T-helper 2 cell (primary cell): Measurements from ENCODE around the gene IFNL4.
"Not testable (repeated sequence)": the region's sequence is repeated elsewhere in the genome, so short reads cannot be mapped to it uniquely, and the experiment has no call there.

Experiments used
- DNase-seq, 5 experiments: peaks; one replicate each; pipeline versions ENCODE4 v3.0.0 to v3.0.0-alpha.2; 2012 to 2022

Gene IFNL4

DNA sequence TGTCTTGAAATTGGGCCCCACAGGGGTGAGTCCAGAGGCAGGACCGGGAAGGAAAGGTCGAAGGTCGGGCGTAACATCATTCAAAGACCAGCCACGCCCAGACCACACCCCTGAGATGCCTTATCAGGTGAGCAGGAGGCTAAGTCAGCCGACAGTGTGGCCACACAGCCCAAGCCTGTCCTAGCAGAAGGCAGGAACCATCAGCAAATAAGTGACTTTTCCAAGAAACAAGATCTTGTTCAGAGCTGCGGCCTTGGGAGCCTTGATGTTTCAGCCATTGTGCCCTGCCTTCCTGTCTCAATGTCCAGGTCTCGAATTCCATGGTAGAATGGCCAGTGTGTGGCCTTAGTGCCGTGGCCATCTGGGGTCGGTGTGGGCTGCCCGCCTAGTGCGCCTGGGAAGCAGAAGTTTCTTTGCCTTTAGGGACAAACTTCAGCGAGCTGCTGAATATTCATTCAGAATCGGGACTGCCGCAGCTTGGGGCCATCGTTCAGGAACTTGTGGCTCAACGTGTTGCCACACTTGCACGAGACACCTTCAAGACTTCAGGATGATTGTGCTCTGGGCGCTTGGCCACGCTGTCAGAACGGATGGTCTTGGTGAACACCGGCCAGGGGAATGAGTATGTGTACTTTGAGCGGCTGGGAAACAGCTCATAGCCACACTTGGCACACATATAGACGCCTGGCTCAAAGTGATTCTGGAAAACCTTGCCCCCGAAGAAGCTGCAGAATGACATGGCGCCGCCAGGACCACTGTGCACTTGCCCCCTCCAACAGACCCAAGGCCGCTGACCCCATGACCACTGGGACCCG lies 6.1 kb upstream of the IFNL4 start:
- DNase-seq, result no peak

DNA sequence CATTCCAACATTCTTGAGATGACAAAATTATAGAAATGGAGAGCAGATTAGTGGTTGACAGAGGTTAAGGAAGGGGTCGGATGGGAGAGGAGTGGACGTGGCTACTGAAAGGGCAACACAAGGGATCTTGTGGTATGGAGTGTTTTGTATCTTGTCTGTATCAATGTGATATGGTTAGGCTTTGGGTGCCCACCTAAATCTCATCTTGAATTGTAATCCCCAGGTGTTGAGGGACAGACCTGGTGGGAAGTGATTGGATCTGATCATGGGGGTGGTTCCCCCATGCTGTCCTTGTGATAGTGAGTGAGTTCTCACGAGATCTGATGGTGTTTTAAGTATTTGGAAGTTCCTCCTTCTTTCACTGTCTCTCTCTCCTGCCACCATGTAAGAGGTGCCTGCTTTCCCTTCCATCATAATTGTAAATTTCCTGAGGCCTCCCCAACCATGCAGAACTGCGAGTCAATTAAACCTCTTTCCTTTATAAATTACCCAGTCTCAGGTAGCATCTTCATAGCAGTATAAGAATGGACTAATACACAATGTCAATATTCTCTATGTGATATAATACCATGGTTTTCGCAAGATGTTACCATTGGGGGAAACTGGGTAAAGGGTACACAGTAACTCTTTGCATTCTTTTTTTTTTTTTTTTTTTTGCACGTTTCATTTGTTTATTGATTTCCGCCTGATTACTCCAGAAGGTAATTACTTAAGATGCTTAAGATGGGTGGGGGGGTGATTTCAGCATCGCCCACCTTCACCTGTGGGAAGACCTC lies 4.9 kb upstream of the IFNL4 start:
- no peak for DNase-seq

DNA sequence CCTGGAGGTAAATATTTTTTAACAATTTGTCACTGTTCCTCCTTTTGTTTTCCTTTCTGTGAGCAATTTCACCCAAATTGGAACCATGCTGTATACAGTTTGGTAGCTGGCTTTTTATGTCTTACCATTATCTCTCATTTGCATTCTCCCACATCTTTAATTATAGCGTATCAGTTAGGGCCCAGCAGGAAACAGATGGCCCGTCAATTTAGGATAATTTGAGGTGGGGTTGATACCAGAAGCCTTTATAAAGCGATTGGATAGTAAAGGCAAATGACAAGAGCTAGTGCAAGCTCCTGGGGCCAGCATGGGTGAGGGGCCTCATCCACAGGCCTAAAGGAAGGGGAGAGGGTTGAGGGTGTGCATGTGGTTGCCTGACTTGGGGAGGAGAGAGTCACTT lies 3.8 kb upstream of the IFNL4 start:
- no peak for DNase-seq

DNA sequence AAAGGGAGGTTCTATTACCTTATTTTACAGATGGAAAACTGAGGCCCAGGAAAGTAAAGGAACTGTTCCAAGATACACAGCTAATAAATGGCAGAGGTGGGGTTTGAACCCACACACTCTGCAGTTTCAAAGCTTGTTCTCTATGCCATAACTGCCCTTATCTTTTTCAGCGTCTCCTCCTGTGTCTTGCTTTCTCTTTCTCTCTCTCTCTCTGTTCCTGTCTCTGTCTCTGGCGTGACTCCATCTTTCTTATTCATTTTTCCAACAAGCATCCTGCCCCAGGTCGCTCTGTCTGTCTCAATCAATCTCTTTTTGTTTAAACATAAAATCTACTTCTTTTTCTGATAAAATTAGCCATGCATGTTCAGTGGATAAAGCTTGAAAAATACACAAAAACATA lies 3.2 kb upstream of the IFNL4 start:
- no peak for DNase-seq

DNA sequence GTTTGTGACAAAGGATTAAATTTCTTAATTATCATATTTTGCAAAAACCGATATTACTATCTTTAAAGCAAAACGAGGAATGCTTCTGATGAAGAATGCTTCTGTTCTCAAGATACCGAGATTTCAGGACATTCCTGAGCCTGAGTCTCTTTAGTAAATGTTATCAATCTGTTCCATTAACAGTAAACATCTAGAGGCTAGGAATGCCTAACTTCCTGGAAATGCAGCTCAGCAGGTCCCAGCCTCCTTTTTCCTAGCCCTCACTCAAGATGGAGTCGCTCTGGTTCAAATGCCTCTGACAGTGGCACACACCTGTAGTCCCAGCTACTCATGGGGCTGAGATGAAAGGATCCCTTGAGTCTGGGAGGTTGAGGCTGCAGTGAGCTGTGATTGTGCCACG lies 2.4 kb upstream of the IFNL4 start:
- DNase-seq, result no peak

DNA sequence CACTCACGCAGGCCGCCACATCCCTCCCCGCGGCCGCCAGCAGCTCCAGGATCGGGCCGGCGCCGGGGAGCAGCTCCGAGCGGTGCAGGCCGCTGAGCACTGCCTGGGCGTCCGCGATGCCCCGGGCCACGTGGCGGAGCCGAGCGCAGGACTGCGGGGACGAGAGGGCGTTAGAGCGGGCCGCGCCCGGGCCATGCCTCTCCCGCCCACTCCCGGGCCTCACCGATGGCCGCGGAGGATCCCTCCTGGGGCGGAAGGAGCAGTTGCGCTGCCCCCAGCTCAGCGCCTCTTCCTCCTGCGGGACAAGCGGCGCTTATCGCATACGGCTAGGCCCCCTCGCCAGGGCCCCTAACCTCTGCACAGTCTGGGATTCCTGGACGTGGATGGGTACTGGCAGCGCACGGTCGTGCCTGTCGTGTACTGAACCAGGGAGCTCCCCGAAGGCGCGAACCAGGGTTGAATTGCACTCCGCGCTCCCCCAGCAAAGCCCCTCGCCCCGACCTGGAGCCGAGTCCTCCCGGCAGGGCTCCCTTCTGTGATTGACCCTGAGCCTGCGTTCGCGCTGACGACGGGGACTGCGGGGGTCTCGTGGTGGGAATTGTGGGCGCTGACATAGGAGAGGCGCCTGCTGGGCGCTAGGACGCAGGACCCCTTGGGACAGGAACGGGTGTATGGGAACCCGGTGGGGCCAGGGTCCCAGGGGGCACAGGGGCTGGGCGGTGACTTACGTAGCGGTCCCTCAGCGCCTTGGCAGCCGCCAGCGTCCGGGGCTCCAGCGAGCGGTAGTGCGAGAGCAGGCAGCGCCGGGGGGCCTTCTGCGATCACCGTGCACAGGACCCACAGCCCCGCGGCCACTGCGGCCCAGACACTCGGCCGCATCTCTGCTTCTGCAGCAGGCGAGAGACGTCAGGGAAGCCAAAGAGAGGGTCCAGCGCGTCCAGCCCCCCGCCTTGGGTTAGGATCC lies 673 bp downstream of the IFNL4 start:
- DNase-seq, result no peak

DNA sequence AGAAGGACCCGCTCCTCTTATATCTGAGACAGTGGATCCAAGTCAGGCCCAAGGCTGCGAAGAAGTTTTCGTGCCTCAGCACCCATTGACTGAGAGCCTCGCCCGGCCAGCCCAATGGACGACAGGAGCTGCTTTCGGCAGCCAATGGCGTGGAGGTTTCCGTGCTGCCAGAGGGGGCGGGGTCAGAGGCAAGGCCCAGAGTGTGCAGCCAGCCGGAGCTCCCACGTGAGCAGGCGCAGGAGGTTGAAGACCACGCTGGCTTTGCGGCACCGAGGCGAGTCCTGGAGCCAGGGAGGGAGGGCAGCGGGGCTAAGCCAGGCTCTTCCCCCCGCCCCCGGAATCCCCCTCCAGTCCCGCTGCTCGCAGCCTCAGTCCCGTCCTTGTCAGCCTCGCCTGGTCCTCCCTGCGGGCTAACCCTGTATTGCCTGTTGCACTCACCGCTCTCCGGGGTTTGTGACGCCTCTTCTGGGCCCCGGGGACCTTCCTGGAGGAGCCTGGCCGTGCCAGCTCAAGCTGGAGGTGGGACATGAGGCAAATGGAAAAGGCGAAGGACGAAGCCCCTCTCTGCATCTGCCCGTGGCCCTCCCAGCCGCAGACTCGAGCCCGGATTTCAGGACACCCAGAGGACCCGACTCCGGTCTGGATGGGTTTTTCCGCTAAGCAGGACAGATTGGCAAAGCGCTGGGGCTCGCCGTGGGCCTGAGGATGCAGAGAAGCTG lies 1.5 kb downstream of the IFNL4 start:
- peak in 2 of 5 experiments; percentile 15 to 26 for DNase-seq

DNA sequence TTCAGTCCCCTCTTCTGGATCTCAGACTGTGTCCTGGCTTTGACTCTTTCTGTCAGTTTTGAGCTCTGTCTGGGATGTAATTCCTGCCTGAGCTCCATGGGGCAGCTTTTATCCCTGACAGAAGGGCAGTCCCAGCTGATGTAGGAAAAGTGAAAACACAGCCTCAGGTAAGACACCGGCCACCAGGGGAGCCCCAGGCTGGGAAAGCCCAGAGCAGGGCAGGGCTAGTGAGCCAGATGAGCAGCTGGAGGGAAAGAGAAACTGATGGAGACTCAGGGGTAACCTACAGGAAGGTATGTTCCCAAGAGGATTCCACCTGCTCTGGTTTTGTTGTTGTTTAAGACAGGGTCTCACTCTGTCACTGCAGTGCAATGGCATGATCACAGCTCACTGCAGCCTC lies 3.5 kb downstream of the IFNL4 start:
- not testable (repeated sequence) for DNase-seq

DNA sequence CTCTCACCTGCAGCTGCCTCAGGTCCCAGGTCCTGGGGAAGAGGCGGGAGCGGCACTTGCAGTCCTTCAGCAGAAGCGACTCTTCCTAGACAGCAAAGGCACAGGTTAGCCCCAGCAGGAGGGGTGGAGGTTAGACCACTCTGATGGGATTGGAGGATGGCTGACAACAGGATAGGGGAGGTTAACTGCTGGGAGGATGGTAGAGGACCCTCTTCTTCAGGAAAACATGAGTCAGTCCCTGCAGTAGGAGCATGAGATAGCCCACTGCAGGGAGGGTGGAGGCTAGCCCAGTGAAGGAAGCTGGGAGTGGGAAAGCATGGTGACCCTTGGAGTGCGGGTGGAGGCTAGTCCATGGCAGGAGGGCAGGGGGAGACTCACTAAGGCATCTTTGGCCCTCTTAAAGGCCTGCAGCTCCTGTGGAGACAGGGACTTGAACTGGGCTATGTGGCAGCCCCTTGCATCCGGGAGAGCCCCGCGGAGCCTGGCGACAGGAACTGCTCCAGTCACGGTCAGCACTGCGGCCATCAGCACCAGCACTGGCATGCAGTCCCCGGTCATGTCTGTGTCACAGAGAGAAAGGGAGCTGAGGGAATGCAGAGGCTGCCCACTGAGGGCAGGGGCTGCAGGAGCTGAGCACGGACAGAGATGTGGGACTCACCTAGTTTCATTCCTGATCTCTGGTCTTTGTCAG lies 4.1 kb downstream of the IFNL4 start, which contains the start of gene IFNL3:
Gene IFNL3, minus strand, starts transcription at position 597 of the 691 bp plus-strand sequence. Its CDS starts 39 bp downstream, at position 558.
- not testable (repeated sequence) for DNase-seq

DNA sequence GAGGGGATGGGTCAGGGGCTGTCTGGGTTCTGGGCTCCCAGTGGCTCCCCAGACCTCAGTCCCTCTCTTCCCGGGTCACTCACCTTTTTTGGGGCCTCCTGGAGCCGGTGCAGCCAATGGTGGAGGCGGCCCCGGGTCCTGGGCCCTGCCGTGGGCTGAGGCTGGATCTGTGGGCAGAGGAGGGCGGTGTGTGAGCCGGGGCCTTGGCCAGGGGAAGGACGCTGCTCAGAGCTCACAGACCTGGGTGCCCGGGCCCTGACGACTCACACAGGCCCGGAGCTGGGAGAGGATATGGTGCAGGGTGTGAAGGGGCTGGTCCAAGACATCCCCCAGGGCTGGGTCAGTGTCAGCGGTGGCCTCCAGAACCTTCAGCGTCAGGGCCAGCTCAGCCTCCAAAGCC lies 4.9 kb downstream of the IFNL4 start:
- not testable (repeated sequence) for DNase-seq

DNA sequence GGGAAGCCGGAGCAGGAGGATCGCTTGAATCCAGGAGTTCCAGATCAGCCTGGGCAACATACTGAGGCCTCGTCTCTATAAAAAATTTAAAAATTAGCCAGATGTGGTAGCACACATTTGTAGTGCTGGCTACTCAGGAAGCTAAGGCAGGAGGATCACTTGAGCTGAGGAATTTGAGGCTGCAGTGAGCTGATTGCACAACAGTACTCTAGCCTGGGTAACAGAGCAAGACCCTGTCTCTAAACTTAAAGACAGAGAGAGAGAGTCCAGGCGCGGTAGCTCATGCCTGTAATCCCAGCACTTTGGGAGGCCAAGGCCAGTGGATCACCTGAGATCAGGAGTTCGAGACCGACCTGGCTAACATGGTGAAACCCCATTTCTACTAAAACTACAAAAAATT lies 8.2 kb downstream of the IFNL4 start:
- DNase-seq, result no peak

DNA sequence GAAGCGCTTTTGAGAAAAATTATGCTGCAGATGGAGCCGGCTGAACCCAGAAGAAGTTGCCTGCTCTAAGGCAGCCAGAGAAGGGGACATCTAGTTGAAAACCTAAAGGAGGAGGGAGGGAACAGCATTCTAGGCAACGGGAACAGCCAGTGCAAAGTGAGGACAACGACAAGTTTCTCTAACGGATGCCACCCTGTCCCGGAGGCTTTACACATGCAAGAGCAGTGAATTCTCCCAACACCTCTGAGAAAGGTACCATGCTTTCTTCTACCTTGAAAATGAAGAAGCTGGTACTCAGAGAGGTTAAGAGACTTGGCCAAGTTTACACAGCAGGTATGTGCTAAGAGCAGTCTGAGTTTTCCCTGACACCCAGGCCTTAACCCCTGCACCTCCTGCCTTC lies 9.7 kb downstream of the IFNL4 start:
- DNase-seq, result no peak

DNA sequence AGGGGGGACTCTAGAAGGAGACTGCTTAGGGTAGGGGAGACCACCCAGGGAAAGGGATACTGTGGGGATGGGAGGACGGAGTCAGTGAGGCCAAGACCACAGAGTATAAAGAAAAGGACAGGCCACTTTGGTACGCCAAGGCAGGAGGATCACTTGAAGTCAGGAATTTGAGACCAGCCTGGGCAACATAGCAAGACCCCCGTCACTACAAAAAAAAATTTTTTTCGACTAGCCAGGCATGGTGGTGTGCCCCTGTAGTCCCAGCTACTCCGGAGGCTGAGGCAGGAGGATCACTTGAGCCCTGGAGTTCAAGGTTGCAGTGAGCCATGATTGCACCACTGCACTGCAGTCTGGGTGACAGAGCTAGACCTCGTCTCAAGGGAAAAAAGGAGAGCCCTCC lies 10.4 kb downstream of the IFNL4 start:
- no peak for DNase-seq

DNA sequence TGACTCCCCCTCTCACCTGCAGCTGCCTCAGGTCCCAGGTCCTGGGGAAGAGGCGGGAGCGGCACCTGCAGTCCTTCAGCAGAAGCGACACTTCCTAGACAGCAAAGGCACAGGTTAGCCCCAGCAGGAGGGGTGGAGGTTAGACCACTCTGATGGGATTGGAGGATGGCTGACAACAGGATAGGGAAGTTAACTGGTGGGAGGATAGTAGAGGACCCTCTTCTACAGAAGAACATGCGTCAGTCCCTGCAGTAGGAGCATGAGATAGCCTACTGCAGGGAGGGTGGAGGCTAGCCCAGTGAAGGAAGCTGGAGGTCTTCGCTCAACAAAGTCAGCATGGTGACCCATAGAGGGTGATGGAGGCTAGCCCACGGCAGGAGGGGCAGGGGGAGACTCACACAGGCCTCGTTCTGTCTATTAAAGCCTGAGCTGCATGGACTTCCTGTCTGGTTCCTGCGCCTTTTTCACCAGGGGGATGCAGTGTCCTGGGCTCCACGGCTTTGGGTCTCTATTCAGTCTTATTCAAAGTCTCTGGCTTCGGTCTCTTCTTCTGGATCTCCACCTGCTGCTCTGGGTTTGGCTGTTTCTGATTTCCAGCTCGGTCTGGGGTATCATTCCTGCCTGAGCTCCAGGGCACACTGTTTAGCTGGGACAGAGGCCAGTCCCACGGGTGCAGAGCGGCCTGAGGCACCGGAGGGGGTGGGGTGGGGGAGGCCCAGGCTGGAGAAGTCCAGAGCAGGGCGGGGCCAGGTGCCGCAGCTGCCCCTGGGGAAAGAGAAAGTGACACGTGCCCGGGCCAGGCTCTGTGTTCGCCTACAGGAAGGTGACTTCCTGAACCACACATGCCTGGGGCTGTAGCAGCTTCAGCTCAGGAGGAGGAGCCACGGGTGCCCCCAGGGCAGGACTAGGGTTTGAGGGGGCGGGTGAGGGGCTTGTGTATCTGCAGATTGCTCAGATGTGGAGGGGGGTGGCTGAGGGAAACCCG lies 11.2 kb downstream of the IFNL4 start:
- DNase-seq, result peak; percentile 14 to 38 (median 19)

DNA sequence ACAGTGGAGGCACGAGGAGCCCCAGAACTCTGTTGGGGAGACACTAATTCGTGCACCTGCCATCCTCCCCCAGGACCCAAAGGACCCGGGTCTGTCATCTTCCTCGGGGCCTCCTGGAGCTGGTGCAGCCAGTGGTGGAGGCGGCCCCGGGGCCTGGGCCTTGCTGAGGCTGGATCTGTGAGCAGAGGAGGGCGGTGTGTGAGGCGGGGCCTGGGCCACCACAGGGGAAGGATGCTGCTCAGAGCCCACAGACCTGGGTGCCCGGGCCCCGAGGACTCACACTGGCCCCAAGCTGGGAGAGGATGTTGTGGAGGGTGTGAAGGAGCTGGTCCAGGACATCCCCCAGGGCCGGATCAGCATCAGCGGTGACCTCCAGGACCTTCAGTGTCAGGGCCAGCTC lies 12.1 kb downstream of the IFNL4 start:
- DNase-seq, result peak in 2 of 5 experiments; percentile 24 to 32

DNA sequence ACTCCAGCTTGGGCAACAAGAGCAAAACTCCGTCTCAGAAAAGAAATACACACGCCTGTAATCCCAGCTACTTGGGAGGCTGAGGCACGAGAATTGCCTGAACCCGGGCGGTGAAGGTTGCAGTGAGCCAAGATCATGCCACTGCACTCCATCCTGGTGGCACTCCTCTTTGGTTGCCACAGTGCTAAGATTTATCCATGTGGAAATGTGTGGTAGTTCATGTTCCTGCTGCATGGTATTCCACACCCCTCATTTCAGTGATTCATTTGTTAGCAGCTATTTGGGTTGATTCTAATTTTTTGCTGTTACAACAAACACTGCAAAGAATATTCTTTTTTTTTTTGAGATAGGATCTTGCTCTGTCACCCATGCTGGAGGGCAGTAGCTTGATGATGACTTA lies 15.9 kb downstream of the IFNL4 start:
- DNase-seq, result no peak

DNA sequence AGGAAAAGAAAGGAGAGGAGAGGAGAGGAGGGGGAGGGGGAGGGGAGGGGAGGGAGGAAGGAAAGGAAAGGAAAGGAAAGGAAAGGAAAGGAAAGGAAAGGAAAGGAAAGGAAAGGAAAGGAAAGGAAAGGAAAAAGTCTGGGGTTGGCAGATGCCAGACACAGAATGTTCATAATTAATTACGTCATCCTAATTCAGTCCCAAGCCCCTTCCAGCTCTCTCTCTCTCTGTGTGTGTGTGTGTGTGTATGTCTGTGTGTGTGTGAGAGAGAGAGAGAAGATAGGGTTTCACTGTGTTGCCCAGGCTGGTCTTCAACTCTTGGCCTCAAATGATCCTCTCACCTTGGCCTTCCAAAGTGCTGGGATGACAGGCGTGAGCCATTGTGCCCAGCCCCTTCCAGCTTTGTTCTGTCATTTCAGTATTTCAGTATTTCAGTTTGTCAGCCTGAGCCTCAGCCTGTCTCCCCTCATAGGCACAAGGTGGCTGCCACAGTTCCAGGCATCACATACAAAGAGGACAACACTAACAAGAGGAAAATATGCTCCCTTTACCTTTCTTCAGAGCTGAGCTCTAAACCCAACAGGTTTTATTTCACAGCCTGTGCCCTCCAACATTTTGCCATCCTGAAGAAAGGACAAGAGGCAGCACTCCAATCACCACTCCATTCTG lies 18.4 kb downstream of the IFNL4 start:
- no peak for DNase-seq

DNA sequence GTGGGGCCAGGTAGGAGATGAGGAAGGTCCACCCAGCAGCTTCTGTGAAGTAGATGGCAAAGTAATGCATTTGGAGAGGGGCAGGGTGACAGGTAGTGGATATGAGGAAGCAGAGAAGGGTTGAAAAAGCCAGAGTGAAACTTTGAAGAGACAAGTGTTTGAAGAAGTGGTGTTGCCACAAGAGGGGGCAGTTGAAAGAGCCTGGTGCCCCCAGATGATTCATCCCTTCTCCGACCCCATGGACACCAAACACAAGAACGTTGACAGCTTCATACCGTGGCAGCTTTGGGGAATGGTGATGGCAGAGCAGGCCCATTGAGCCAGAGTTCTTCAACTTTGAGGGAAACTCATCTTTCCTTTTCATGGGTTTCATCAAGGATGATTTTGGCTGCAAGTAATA lies 23.7 kb downstream of the IFNL4 start:
- DNase-seq, result no peak

DNA sequence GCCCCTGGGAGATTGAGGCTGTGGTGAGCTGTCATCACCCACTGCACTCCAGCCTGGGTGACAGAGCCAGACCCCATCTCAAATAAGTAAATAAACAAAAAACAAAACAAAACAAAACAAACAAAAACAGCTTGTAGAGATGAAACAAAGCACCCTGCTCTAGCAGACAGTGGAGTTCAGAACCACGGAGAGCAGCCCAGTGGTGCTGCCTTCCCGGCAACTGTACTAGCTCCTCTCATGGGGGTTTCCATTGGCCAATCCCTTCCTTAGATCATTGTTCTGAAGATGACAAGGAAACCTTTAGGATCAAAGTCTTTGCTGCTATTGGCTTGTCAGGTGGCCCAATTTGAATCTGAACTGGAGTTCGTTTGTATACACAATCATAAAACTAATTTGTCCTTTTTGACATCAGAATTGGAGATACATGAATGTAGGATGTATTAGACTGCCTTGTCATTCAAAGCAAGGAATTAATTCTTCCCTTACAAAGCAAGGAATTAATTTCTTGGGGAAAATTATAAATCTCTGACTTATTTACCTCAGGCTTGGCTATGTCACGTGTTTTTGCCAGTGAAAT lies 24.9 kb downstream of the IFNL4 start:
- DNase-seq, result no peak
